ENCODE data around the gene ARFRP1.
"Not testable (repeated sequence)": the region's sequence is repeated elsewhere in the genome, so short reads cannot be mapped to it uniquely, and the experiment has no call there.

ARFRP1 gene

DNA sequence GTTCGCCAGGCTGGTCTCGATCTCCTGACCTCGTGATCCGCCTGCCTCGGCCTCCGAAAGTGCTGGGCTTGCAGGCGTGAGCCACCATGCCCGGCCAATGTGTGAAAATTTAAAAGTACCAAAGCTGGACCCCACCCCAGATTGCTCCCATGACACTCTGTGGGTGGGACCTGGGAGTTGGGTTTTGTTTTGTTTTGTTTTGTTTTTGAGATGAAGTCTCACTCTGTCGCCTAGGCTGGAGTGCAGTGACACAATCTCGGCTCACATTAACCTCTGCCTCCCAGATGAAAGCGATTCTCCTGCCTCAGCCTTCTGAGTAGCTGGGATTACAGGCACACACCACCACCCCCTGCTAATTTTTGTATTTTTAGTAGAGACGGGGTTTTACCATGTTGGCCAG is 36.1 kb downstream of the ARFRP1 start:
- DNase-seq, result not testable (repeated sequence)

DNA sequence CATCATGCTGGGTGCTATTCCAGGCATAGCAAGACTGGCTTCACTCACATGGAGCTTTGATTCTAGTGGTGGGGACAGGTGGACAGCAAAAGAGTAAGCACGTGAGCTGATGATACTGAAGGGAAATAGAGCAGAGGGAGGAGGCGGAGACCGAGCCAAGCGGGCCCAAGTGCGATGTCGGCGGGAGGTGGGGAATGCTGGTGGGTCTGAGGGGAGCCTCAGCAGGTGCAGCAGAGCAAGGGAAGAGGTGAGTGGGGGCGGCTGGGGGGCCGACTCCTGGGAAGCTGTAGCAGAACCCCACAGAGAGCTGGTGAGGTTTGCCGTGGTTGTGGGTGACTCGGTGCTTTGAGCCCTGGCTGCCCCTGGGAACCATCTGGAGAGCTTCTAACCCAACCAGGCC is 39.4 kb downstream of the ARFRP1 start:
- no peak for DNase-seq

GRCh38 chr20:63667858-63668257 is 39.9 kb downstream of the ARFRP1 start:
- DNase-seq, result no peak

DNA sequence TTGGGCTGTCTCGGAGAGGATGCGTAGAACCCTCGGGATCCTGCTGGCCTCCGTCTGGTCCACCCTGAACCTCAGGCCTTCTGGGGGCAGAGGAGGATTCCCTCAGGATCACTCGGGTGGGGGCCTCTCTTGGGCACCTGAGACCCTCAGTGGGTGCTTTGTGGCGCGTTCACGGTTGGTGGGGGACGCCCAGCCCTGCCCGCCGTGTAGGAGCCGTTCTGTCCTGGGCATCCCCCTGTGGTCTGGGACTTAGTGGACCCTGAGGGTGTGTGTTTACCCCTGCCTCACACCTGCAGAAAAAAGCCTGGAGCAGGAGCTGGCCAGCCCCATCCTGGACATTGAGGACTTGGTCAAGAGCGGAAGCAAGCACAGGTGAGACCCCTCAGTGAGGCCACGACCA is 42.1 kb downstream of the ARFRP1 start:
- DNase-seq, result no peak

DNA sequence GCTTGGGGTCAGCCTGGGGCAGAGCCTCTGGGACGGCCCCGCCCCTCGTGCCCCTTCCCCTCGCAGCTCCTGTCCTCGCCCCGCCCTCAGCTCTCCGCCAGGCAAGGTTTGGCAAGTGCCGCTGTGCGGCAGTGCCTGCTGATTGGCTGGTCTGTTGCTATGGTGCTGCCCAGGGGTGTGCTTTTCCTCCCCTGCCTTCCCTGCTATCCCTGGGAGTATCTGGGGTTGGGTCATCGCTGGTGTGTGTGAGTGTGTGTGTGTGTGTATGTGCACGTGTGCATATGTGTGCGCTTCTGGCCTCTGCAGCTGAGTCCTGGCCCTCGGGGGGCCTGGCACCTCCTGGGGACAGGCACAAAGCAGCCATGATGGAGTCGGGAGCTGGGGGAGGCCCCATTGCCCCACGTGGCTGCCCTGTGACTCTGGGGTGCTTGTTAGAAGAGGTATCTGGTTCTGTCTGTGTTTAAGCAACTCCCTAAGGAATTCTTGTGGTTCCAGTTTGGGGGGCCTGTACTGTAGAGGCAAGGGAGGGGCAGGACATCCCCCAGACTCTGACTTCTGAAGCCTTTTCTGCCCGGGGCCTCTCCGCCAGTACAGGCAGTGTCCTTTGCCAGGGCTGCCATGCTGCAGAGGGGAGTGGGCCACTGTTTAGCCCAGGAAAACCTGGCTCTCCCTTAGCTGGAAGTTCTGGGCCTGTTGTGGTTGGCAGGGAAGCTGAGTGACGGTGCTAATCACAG is 42.7 kb downstream of the ARFRP1 start:
- DNase-seq, result no peak

GRCh38 chr20:63664143-63664851 is 43.5 kb downstream of the ARFRP1 start:
- DNase-seq, result no peak

- DNase-seq, result no peak
Measured at GRCh38 chr20:63663332-63664066, 44.3 kb downstream of the ARFRP1 start.

GRCh38 chr20:63662813-63663189 is 45.0 kb downstream of the ARFRP1 start:
- no peak for DNase-seq

GRCh38 chr20:63661959-63662812 is 45.6 kb downstream of the ARFRP1 start:
- no peak for DNase-seq

- DNase-seq, result no peak
Measured at GRCh38 chr20:63661108-63661507, 46.7 kb downstream of the ARFRP1 start.

DNA sequence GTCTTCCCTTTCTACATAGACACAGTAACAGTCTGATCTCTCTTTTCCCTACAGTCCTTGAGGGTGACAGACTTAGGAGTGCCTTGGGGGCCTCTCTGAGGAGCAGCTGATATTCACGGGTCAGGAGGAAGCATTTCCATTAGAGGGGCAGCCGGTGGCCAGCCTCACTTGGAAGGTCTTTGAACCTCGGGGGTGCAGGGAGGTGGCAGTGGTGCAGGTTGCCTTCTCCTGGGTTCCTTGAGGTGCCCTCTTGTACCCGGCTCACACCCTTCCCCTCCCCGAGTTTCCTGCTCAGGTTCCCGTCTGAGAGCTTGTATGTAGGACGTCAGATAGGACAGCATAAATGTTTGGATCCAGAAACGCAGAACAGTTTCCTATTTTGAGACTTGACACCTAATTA is 47.2 kb downstream of the ARFRP1 start:
- no peak for DNase-seq

GRCh38 chr20:63660174-63660573 is 47.6 kb downstream of the ARFRP1 start:
- not testable (repeated sequence) for DNase-seq

GRCh38 chr20:63659370-63659769 is 48.4 kb downstream of the ARFRP1 start:
- no peak for DNase-seq

- no peak for DNase-seq
Measured at GRCh38 chr20:63658749-63659187, 49.0 kb downstream of the ARFRP1 start.

DNA sequence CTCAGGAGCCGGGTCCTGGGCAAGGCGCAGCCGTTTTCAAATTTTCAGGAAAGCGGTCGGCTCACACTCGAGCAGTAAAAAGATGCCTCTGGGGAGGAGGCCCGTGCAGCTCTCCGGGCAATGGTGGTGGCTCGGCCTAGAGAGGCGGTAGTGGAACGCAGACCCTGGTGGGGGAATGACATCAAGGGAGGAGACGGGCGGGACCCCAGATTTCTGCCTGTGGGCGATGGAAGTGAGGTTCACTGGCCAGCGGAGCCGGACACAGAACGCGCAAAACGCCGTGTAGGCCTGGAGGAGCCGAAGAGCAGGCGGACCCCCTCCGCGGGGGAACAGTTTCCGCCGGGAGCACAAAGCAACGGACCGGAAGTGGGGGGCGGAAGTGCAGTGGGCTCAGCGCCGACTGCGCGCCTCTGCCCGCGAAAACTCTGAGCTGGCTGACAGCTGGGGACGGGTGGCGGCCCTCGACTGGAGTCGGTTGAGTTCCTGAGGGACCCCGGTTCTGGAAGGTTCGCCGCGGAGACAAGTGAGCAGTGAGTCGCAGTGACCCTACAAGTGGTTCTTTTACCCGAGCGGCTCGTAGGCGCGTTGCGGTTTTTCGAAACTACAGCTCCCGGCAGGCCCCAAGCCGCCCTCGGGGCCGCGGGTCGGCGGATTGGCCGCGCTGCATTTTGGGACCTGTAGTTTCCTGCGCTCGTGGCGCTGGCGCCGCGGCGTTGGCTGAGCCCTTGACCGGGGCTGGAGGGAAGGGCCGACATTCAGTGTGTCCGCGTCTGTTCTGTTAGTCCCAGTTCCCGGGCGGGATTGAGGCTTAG is 49.6 kb downstream of the ARFRP1 start, which contains the start of gene RTEL1:
Gene RTEL1 (plus strand): TSS at position 376 of the 812 bp plus-strand sequence. CDS start 1,091 bp downstream, outside the sequence.
- peak; percentile 68 for DNase-seq

- peak; percentile 52 for DNase-seq
Measured at GRCh38 chr20:63657260-63657936, 50.4 kb downstream of the ARFRP1 start.

DNA sequence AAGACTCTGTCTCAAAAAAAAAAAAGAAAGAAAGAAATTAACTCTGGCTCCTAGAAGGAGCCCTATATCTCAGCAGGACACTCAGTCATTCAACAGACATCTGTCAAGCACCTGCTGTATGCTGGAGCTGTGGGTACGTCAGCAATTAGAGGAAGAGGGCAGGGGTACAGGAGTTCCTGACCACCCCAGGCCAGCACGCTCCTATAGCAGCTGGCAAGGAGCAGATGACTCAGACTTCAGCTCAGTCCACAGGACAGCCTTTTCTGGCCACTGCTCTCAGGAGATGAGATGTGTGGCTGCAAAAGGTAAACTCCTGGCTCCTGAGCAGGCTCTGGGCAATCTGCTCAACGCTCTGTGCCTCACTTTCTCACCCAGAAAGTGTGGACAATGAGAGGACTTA is 51.3 kb downstream of the ARFRP1 start:
- no peak for DNase-seq

GRCh38 chr20:63655249-63655648 is 52.5 kb downstream of the ARFRP1 start:
- DNase-seq, result no peak

DNA sequence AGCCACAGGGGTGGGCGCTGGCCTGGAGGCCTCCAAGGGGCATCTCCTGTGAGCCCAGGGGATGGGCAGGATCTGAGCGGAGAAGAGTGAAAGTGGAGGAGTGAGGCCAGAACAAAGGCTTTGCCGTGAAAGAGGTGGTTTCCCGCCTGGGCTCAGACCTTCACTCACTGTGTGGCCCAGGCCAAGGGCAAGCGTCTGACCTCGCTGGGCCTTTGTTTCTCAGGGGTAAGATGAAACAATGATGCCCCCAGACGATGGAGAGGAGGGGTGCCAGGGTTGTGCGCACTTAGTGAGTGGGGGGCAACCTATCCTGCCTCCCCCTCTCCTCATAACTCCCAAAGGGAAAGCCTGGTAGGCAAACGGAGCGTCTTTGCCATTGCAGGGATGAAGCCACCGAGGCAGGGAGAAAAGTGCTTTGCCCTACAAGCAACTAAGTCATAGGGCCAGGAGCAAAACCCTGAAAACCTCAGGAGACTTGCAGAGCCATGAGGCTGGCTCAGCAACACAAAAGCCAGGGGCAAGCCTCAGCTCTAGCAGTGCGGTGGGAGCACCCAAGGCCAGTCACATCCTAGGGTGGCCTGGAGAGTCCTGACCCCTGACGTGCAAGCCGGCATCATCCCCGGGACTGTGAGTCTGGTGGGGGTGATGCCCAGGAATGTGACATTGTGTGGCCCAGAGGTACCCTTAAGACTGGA is 53.7 kb downstream of the ARFRP1 start:
- DNase-seq, result no peak

Measured in GF-D8 (cell line).